Tibial nerve (tissue), 3 donors: Measurements from ENCODE around the gene RPRD1A.

Experiments used
- CTCF ChIP-seq, 5 experiments: fragments of 200-600 bp in 3 of 5; fragments of 450-650 bp in 2 of 5; sonication (generic) in 3 of 5; IDR thresholded peaks; one replicate each; pipeline ENCODE4 v1.5.1; 2016 to 2019; ENCODE audit warnings: antibody characterized with exemption in 5 of 5, mild to moderate bottlenecking in 3 of 5, moderate library complexity in 2 of 5
- POLR2A ChIP-seq, 2 donors: fragments of 450-650 bp; IDR thresholded peaks; one replicate each; pipeline ENCODE4 v1.6.1; 2017; ENCODE audit warnings: antibody characterized with exemption in 2 of 2, mild to moderate bottlenecking in 2 of 2, moderate library complexity in 2 of 2

- TF ChIP-seq CTCF (IDR thresholded peaks at IDR 0.05) (no peak), POLR2A (IDR thresholded peaks at IDR 0.05) (no peak)
Observed at GRCh38 chr18:36114738-36115137, 47.4 kb upstream of the RPRD1A start.
